ENCODE results near the gene ENPP6.

GRCh38 chr4:184114431-184114830 is 103.2 kb downstream of the ENPP6 start:
- TF ChIP-seq CTCF (IDR thresholded peaks at IDR 0.05) (peak in 2 of 6 experiments; percentile 16 to 31), POLR2A (IDR thresholded peaks at IDR 0.05) (no peak)
